Type B pancreatic cell (in vitro differentiated cells): ENCODE data around the gene HYAL1. TPM values are rescaled to one million over a fixed set of nuclear protein-coding genes. Genes with fewer than 3 reads are reported as not detected.

Source experiments
- DNase-seq: peaks from one replicate; pipeline ENCODE4 v3.0.0; 2021; ENCODE audit warnings: mixed read lengths; ENCODE audit not compliant: unreplicated experiment; ENCODE audit errors: extremely low spot score
- H3K27ac Mint-ChIP-seq: 2 replicates; pipeline ENCODE4 v1.8.0; 2021; ENCODE audit warnings: mild to moderate bottlenecking, mixed read lengths
- H3K27me3 Mint-ChIP-seq: 2 replicates; pipeline ENCODE4 v1.8.0; 2021; ENCODE audit warnings: mixed read lengths
- H3K36me3 Mint-ChIP-seq: 2 replicates; pipeline ENCODE4 v1.8.0; 2021; ENCODE audit warnings: mixed read lengths
- H3K4me1 Mint-ChIP-seq: one replicate; pipeline ENCODE4 v1.8.0; 2021; ENCODE audit warnings: mixed read lengths; ENCODE audit not compliant: unreplicated experiment
- H3K4me3 Mint-ChIP-seq: 2 replicates; pipeline ENCODE4 v1.8.0; 2021; ENCODE audit warnings: mild to moderate bottlenecking, mixed read lengths
- H3K9me3 Mint-ChIP-seq: 2 replicates; pipeline ENCODE4 v1.8.0; 2021; ENCODE audit warnings: mixed read lengths
- total RNA-seq: library from RNA; stranded (reverse); gene quantifications from 2 replicates; pipeline ENCODE4 v1.2.1, GENCODE V29; 2021; ENCODE audit warnings: low replicate concordance
- TF ChIP-seq, protein P1 (sequence below): fragments of 200-600 bp; sonication (generic); conservative IDR thresholded peaks from 2 replicates; pipeline ENCODE4 v1.5.0; 2021; ENCODE audit warnings: antibody characterized with exemption, mild to moderate bottlenecking

The HYAL1 gene
- total RNA-seq, 1 donor from 2014 or later = 3.7 TPM

DNA sequence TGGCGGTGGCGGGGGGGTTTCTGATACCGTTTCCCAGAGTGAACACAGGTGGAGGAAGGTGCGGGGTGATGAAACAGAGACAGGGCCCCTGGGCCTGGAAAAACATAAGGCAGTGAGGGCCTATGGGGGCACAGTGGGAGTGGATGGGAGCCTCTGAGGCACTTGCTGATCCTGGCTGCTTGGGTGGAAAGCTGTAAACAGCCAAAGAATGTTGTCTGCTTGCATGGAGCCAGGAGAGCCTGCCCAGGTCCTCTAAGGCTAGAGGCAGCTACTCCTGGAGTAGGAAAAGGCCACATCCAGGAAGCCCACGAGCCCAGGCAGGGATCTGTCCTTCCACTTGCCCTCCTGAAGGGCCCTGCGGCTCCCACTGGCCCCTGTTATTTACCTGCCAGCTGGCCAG lies 37.4 kb downstream of the HYAL1 start:
- peak overlapping the region; percentile 91 for H3K27ac Mint-ChIP-seq
- no peaks in the 10 kb centered on the region for H3K9me3 Mint-ChIP-seq
- H3K4me1 Mint-ChIP-seq = peaks cover 34% of the 10 kb centered on the region
- peak overlapping the region; percentile 65 for H3K4me3 Mint-ChIP-seq
- TF ChIP-seq, protein P1, sequence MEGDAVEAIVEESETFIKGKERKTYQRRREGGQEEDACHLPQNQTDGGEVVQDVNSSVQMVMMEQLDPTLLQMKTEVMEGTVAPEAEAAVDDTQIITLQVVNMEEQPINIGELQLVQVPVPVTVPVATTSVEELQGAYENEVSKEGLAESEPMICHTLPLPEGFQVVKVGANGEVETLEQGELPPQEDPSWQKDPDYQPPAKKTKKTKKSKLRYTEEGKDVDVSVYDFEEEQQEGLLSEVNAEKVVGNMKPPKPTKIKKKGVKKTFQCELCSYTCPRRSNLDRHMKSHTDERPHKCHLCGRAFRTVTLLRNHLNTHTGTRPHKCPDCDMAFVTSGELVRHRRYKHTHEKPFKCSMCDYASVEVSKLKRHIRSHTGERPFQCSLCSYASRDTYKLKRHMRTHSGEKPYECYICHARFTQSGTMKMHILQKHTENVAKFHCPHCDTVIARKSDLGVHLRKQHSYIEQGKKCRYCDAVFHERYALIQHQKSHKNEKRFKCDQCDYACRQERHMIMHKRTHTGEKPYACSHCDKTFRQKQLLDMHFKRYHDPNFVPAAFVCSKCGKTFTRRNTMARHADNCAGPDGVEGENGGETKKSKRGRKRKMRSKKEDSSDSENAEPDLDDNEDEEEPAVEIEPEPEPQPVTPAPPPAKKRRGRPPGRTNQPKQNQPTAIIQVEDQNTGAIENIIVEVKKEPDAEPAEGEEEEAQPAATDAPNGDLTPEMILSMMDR = no peak
- no peaks in the 10 kb centered on the region for H3K27me3 Mint-ChIP-seq
- DNase-seq = no peak
- no peaks in the 10 kb centered on the region for H3K36me3 Mint-ChIP-seq

DNA sequence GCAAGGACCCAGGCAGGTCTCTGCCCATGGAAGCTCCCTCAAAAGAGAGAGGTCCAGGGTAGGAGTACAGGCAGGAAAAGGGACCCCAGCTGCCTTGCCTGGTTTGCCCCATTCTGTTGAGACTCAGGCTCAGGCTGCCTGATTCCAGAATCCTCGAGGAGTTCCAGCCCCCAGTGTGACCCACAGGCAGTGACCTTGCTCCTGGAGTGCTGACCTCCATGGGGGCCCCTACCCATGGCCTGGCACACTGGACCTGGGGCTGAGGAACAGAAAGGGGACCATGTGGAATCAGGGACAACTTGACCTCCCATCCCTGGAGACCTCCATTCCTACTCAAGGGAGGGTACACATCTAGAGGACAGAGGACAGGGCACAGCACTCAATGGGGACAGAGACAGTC lies 37.8 kb downstream of the HYAL1 start:
- Mint-ChIP-seq H3K27me3 (no peaks in the 10 kb centered on the region), H3K4me1 (peaks cover 35% of the 10 kb centered on the region), H3K36me3 (no peaks in the 10 kb centered on the region), H3K9me3 (no peaks in the 10 kb centered on the region), H3K4me3 (peak overlapping the region; percentile 65), H3K27ac (peak overlapping the region; percentile 92)
- no peak for DNase-seq
- TF ChIP-seq, protein P1 = no peak

DNA sequence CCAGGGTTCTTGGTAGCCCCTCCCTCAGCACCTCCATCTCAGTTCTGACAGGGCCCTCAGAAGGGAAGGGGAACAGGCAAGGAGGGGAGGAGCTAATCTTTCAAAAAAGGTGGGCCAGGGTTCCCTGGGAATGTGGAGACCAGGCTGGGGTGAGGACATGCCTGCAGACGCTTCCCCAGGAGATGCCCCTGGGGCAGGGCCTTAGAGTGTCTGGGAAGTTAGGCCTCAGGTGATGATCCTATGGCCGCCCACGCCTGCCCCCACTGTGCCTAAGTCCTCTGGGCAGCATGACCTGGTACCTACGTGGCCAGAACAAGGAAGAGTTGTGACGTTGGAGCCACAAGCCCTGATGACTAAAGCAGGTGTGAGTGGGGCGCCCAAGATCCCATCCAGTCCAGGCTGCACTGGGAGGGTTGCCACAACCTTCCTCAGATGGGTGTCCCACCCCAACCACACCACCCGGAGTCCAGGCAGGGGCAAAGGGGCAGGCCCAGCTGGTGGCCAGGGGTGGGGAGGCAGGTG lies 38.3 kb downstream of the HYAL1 start:
- TF ChIP-seq, protein P1 = no peak

DNA sequence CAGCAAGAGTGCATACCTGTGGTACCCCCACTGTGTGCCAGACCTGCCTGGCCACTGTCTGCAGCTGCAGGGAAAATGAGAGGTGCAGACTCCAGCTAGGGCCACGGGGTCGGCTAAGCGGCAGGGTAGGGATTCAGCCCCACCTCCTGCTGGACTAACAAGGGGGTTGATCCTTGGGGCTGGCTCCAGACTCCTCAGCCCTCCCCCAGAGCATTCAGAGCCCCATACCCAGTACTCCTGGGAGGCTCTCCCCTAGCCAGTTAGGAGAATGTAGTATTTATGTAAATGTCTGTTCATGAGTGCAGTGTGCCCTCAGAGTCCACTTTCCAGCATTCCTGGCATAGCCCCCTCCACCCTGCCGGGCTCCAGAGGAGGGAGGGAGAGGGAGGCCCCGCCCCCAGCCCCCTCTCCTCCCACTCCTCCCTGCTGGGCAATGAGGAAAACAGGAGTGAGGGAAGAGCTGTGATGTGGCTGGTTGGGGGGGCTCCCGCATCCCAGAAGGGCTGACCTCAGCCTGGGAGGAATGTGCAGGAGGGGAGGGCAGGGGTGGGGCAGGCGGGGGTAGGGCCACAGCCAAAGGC lies 38.9 kb downstream of the HYAL1 start:
- DNase-seq = peak; percentile 89
- Mint-ChIP-seq H3K36me3 (no peaks in the 10 kb centered on the region), H3K9me3 (no peaks in the 10 kb centered on the region), H3K4me1 (peaks cover 33% of the 10 kb centered on the region), H3K27ac (peak overlapping the region; percentile 92), H3K4me3 (peak overlapping the region; percentile 69), H3K27me3 (no peaks in the 10 kb centered on the region)
- TF ChIP-seq, protein P1 = no peak

More for the DNA sequence above, 38.3 kb downstream of the HYAL1 start:
- H3K9me3 Mint-ChIP-seq = no peaks in the 10 kb centered on the region
- peak overlapping the region; percentile 92 for H3K27ac Mint-ChIP-seq
- no peak for DNase-seq
- H3K27me3 Mint-ChIP-seq = no peaks in the 10 kb centered on the region
- H3K4me1 Mint-ChIP-seq = peaks cover 35% of the 10 kb centered on the region
- no peaks in the 10 kb centered on the region for H3K36me3 Mint-ChIP-seq
- peak overlapping the region; percentile 60 for H3K4me3 Mint-ChIP-seq

DNA sequence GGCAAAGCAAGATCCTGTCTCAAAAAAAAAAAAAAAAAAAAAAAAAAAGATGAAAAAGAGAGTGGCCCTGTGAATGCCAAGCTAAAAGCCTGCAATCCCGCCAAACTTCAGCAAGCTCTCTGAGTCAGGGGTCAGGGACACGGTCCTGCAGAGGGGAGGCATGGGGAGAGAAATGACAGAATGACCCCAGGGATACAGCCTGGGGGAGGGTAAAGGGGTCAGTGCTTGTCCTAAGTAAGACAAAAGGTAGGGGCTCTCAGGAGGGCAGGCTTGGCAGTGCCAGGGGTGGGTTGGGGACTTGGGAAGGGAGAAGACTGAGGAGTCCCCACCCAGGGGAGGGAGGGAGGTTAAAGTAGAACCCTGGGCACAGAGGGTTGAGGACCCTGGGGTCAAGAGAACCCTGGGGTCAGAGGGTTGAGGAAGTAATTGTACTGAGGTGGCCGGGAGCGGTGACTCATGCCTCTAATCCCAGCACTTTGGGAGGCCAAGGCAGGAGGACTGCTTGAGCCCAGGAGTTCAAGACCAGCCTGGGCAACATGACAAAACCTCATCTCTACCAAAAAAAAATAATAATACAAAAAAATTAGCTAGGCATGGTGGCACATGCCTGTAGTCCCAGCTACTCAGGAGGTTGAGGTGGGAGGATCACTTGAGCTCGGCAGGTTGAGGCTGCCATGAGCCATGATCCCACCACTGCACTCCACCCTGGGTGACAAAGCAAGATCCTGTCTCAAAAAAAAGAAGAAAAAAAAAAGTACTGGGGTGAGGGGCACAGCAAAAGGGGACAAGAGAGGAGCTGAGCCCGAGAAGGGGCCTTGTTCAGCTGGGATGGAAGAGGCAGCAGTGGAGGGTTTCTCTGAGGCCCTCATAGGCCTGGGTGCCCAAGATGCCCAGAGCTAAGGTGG lies 39.6 kb downstream of the HYAL1 start:
- Mint-ChIP-seq H3K27me3 (no peaks in the 10 kb centered on the region), H3K27ac (peak overlapping the region; percentile 92), H3K9me3 (no peaks in the 10 kb centered on the region), H3K36me3 (no peaks in the 10 kb centered on the region), H3K4me3 (peak overlapping the region; percentile 69), H3K4me1 (peaks cover 28% of the 10 kb centered on the region)
- TF ChIP-seq, protein P1 = no peak
- no peak for DNase-seq
